WTC11 (cell line): ENCODE results near the gene SFI1. TPM values are rescaled to one million over a fixed set of nuclear protein-coding genes. Genes with fewer than 3 reads are reported as not detected.
"Not testable (repeated sequence)": the region's sequence is repeated elsewhere in the genome, so short reads cannot be mapped to it uniquely, and the experiment has no call there.

Source experiments
- ATAC-seq: fragments of 200-7000 bp; cut with Tn5 transposase; 2 replicates; pipeline ENCODE4 v1.10.0; 2021; ENCODE audit warnings: mild to moderate bottlenecking, moderate library complexity
- CTCF ChIA-PET: fragments of 300-600 bp; sonication (Branson Sonifier 250); formaldehyde crosslinking; loops from one replicate; lab custom pipeline; 2021; ENCODE audit warnings: antibody characterized with exemption; lab: Charles Lee
- POLR2A ChIA-PET: fragments of 350-600 bp; sonication (Branson Sonifier 250); formaldehyde crosslinking; loops from one replicate; lab custom pipeline; 2021; ENCODE audit warnings: antibody characterized with exemption; lab: Charles Lee
- DNase-seq: peaks from one replicate; pipeline ENCODE4 v3.0.0; 2021; ENCODE audit warnings: low spot score
- H3K27ac Mint-ChIP-seq: 2 replicates; pipeline ENCODE4 v1.8.0; 2021; ENCODE audit warnings: mixed read lengths
- H3K27me3 Mint-ChIP-seq: 2 replicates; pipeline ENCODE4 v1.8.0; 2021; ENCODE audit warnings: low read depth, mild to moderate bottlenecking, moderate library complexity, mixed read lengths
- H3K36me3 Mint-ChIP-seq: 2 replicates; pipeline ENCODE4 v1.8.0; 2021; ENCODE audit warnings: mixed read lengths
- H3K4me1 Mint-ChIP-seq: 2 replicates; pipeline ENCODE4 v1.8.0; 2022; ENCODE audit warnings: mixed read lengths
- H3K4me3 Mint-ChIP-seq: 2 replicates; pipeline ENCODE4 v1.8.0; 2021; ENCODE audit warnings: mild to moderate bottlenecking, moderate library complexity, mixed read lengths
- H3K9me3 Mint-ChIP-seq: 2 replicates; pipeline ENCODE4 v1.8.0; 2021; ENCODE audit warnings: mixed read lengths
- ATF1 ChIP-seq: sonication (generic); formaldehyde crosslinking; IDR thresholded peaks from 2 replicates; pipeline ENCODE4 v1.8.1; 2023; ENCODE audit warnings: mild to moderate bottlenecking, moderate library complexity, missing genetic modification reagents
- GABPB1 ChIP-seq: sonication (generic); formaldehyde crosslinking; IDR thresholded peaks from 2 replicates; pipeline ENCODE4 v1.8.1; 2023; ENCODE audit warnings: mild to moderate bottlenecking, missing genetic modification reagents
- IRF1 ChIP-seq: sonication (generic); formaldehyde crosslinking; IDR thresholded peaks from 2 replicates; pipeline ENCODE4 v1.8.0; 2023; ENCODE audit warnings: missing genetic modification reagents
- NFE2L1 ChIP-seq: sonication (generic); formaldehyde crosslinking; IDR thresholded peaks from 2 replicates; pipeline ENCODE4 v1.8.1; 2023; ENCODE audit warnings: missing genetic modification reagents
- SMAD3 ChIP-seq: sonication (generic); formaldehyde crosslinking; IDR thresholded peaks from 2 replicates; pipeline ENCODE4 v1.8.0; 2022; ENCODE audit warnings: missing genetic modification reagents, mild to moderate bottlenecking, borderline replicate concordance
- SOX15 ChIP-seq: fragments of 250-450 bp; sonication (Bioruptor Pico); IDR thresholded peaks from 2 replicates; pipeline ENCODE4 v1.9.0; 2021; ENCODE audit warnings: mild to moderate bottlenecking
- TCF7 ChIP-seq: sonication (generic); formaldehyde crosslinking; IDR thresholded peaks from 2 replicates; pipeline ENCODE4 v1.8.0; 2022; ENCODE audit warnings: mild to moderate bottlenecking, low read depth, missing genetic modification reagents, moderate library complexity
- TEAD1 ChIP-seq: sonication (generic); formaldehyde crosslinking; IDR thresholded peaks from 2 replicates; pipeline ENCODE4 v1.8.0; 2022; ENCODE audit warnings: mild to moderate bottlenecking, missing genetic modification reagents
- ZNF121 ChIP-seq: sonication (generic); formaldehyde crosslinking; IDR thresholded peaks from 2 replicates; pipeline ENCODE4 v1.8.0; 2023; ENCODE audit warnings: missing genetic modification reagents
- total RNA-seq: library from RNA; stranded (reverse); gene quantifications from 3 replicates; pipeline ENCODE4 v1.2.3, GENCODE V29; 2021
- TF ChIP-seq, protein P1 (sequence below): sonication (generic); formaldehyde crosslinking; IDR thresholded peaks from 2 replicates; pipeline ENCODE4 v1.8.1; 2023; ENCODE audit warnings: mild to moderate bottlenecking, missing genetic modification reagents, borderline replicate concordance
- TF ChIP-seq, protein P2 (sequence below): sonication (generic); formaldehyde crosslinking; IDR thresholded peaks from 2 replicates; pipeline ENCODE4 v1.8.1; 2022; ENCODE audit warnings: low read depth, missing genetic modification reagents, borderline replicate concordance
- TF ChIP-seq, protein P3 (sequence below): sonication (generic); formaldehyde crosslinking; IDR thresholded peaks from 2 replicates; pipeline ENCODE4 v1.8.0; 2023; ENCODE audit warnings: missing genetic modification reagents, mild to moderate bottlenecking, borderline replicate concordance
- TF ChIP-seq, protein P4 (sequence below): sonication (generic); formaldehyde crosslinking; IDR thresholded peaks from 2 replicates; pipeline ENCODE4 v1.8.1; 2022; ENCODE audit warnings: mild to moderate bottlenecking, missing genetic modification reagents, moderate library complexity, borderline replicate concordance

Gene SFI1
- total RNA-seq, 1 experiment from 2014 or later, result 43.6 TPM

DNA sequence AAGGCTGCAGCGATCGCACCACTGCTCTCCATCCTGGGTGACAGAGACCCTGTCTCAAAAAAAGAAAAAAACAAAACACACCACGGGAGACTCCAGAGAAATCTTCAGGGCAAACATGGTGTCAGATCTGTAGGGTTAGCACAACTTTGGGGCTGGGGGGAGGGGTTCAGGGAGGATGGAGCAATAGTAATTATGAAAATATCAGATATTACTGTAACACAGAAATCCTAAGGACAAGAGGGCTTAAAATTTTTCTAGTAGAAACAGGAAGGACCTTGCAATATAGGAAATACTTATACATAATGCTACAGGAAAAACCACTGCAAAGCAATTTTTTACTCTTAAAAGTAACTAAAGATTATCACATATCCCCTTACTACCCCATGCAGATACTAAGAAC, 20.5 kb upstream of the SFI1 start (continued):
- TF ChIP-seq, protein P1, sequence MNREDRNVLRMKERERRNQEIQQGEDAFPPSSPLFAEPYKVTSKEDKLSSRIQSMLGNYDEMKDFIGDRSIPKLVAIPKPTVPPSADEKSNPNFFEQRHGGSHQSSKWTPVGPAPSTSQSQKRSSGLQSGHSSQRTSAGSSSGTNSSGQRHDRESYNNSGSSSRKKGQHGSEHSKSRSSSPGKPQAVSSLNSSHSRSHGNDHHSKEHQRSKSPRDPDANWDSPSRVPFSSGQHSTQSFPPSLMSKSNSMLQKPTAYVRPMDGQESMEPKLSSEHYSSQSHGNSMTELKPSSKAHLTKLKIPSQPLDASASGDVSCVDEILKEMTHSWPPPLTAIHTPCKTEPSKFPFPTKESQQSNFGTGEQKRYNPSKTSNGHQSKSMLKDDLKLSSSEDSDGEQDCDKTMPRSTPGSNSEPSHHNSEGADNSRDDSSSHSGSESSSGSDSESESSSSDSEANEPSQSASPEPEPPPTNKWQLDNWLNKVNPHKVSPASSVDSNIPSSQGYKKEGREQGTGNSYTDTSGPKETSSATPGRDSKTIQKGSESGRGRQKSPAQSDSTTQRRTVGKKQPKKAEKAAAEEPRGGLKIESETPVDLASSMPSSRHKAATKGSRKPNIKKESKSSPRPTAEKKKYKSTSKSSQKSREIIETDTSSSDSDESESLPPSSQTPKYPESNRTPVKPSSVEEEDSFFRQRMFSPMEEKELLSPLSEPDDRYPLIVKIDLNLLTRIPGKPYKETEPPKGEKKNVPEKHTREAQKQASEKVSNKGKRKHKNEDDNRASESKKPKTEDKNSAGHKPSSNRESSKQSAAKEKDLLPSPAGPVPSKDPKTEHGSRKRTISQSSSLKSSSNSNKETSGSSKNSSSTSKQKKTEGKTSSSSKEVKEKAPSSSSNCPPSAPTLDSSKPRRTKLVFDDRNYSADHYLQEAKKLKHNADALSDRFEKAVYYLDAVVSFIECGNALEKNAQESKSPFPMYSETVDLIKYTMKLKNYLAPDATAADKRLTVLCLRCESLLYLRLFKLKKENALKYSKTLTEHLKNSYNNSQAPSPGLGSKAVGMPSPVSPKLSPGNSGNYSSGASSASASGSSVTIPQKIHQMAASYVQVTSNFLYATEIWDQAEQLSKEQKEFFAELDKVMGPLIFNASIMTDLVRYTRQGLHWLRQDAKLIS (CRISPR knock-in tag), result no peak
- TF ChIP-seq TEAD1 (CRISPR knock-in tag) (no peak), IRF1 (CRISPR knock-in tag) (no peak)

DNA sequence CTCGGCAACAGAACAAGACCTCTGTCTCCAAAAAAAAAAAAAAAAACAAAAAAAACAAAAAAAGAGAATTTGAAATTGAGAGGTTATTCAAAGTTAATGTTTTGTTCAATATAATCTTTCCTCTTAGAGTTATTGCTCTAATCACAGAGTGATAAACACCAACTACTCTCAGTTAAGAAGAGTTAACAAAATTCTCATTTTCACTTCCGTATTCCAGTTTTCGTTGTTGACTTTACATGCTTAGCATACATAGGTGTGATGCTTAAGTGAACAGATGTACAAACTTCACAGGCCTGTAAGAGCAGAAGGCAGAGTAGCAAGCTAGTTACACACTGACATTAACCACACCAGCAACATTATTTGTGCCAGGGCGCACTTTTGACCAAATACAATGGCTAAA, 19.0 kb upstream of the SFI1 start:
- no peak for ATAC-seq
- ChIA-PET POLR2A (interaction anchor here (0.6 kb wide), 1 partner anchor 1406 kb away, joined by 3 read pairs; no protein-coding TSS in a partner anchor), CTCF (no interaction called here)
- no peaks in the 10 kb centered on the region for H3K9me3 Mint-ChIP-seq
- TF ChIP-seq SMAD3 (CRISPR knock-in tag) (no peak), SOX15 (CRISPR knock-in tag) (no peak), ATF1 (no peak), NFE2L1 (CRISPR knock-in tag) (no peak), TCF7 (CRISPR knock-in tag) (no peak)
- TF ChIP-seq, protein P2, sequence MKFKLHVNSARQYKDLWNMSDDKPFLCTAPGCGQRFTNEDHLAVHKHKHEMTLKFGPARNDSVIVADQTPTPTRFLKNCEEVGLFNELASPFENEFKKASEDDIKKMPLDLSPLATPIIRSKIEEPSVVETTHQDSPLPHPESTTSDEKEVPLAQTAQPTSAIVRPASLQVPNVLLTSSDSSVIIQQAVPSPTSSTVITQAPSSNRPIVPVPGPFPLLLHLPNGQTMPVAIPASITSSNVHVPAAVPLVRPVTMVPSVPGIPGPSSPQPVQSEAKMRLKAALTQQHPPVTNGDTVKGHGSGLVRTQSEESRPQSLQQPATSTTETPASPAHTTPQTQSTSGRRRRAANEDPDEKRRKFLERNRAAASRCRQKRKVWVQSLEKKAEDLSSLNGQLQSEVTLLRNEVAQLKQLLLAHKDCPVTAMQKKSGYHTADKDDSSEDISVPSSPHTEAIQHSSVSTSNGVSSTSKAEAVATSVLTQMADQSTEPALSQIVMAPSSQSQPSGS (CRISPR knock-in tag), result no peak
- TF ChIP-seq, protein P3, sequence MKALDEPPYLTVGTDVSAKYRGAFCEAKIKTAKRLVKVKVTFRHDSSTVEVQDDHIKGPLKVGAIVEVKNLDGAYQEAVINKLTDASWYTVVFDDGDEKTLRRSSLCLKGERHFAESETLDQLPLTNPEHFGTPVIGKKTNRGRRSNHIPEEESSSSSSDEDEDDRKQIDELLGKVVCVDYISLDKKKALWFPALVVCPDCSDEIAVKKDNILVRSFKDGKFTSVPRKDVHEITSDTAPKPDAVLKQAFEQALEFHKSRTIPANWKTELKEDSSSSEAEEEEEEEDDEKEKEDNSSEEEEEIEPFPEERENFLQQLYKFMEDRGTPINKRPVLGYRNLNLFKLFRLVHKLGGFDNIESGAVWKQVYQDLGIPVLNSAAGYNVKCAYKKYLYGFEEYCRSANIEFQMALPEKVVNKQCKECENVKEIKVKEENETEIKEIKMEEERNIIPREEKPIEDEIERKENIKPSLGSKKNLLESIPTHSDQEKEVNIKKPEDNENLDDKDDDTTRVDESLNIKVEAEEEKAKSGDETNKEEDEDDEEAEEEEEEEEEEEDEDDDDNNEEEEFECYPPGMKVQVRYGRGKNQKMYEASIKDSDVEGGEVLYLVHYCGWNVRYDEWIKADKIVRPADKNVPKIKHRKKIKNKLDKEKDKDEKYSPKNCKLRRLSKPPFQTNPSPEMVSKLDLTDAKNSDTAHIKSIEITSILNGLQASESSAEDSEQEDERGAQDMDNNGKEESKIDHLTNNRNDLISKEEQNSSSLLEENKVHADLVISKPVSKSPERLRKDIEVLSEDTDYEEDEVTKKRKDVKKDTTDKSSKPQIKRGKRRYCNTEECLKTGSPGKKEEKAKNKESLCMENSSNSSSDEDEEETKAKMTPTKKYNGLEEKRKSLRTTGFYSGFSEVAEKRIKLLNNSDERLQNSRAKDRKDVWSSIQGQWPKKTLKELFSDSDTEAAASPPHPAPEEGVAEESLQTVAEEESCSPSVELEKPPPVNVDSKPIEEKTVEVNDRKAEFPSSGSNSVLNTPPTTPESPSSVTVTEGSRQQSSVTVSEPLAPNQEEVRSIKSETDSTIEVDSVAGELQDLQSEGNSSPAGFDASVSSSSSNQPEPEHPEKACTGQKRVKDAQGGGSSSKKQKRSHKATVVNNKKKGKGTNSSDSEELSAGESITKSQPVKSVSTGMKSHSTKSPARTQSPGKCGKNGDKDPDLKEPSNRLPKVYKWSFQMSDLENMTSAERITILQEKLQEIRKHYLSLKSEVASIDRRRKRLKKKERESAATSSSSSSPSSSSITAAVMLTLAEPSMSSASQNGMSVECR (CRISPR knock-in tag), result no peak
- TF ChIP-seq, protein P4, sequence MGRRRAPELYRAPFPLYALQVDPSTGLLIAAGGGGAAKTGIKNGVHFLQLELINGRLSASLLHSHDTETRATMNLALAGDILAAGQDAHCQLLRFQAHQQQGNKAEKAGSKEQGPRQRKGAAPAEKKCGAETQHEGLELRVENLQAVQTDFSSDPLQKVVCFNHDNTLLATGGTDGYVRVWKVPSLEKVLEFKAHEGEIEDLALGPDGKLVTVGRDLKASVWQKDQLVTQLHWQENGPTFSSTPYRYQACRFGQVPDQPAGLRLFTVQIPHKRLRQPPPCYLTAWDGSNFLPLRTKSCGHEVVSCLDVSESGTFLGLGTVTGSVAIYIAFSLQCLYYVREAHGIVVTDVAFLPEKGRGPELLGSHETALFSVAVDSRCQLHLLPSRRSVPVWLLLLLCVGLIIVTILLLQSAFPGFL (CRISPR knock-in tag), result no peak
- no peak overlapping the region for H3K27ac Mint-ChIP-seq
- no peak for DNase-seq
- no peaks in the 10 kb centered on the region for H3K4me1 Mint-ChIP-seq
- peaks cover 31% of the 10 kb centered on the region for H3K36me3 Mint-ChIP-seq
- H3K4me3 Mint-ChIP-seq, result no peak overlapping the region
- H3K27me3 Mint-ChIP-seq, result no peaks in the 10 kb centered on the region

DNA sequence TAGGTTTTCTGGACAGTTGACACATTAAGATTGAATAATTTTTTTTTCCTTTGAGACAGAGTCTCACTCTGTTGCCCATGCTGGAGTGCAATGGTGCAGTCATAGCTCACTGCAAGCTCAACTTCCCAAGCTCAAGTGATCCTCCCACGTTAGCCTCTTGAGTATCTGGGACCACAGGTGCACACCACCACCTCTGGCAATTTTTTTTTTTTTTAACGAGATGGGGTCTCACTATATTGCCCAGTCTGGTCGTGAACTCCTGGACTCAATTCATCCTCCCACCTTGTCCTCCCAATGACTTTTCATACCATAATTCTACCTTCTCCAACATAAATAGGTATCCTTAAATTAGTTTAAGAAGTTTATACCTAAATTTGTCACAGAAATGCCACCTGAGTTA, 15.2 kb upstream of the SFI1 start:
- H3K9me3 Mint-ChIP-seq, result no peaks in the 10 kb centered on the region
- no peak overlapping the region for H3K4me3 Mint-ChIP-seq
- DNase-seq, result no peak
- POLR2A ChIA-PET, result no interaction called here
- CTCF ChIA-PET, result no interaction called here
- TF ChIP-seq GABPB1 (CRISPR knock-in tag) (no peak), ZNF121 (CRISPR knock-in tag) (peak; percentile 67; the same call in 1 of the 2 replicates)
- H3K27me3 Mint-ChIP-seq, result no peaks in the 10 kb centered on the region
- H3K36me3 Mint-ChIP-seq, result peaks cover 45% of the 10 kb centered on the region
- no peaks in the 10 kb centered on the region for H3K4me1 Mint-ChIP-seq
- ATAC-seq, result no peak
- no peak overlapping the region for H3K27ac Mint-ChIP-seq

- peaks cover 52% of the 10 kb centered on the region for H3K36me3 Mint-ChIP-seq
These were observed 13.9 kb upstream of the SFI1 start for GRCh38 chr22:31482470-31482869.

More at GRCh38 chr22:31482470-31482869, 13.9 kb upstream of the SFI1 start:
- H3K4me3 Mint-ChIP-seq, DNase-seq, H3K9me3 Mint-ChIP-seq, ATAC-seq, H3K27me3 Mint-ChIP-seq, POLR2A ChIA-PET, CTCF ChIA-PET, H3K4me1 Mint-ChIP-seq, H3K27ac Mint-ChIP-seq: not testable (repeated sequence)
